Endothelial cell (in vitro differentiated cells): ENCODE measurements around the gene NPHS1. TPM values are rescaled to one million over a fixed set of nuclear protein-coding genes. Genes with fewer than 3 reads are reported as not detected.
"Not testable (repeated sequence)": the region's sequence is repeated elsewhere in the genome, so short reads cannot be mapped to it uniquely, and the experiment has no call there.

ENCODE experiments used
- DNase-seq: peaks from one replicate; pipeline ENCODE4 v3.0.0; 2021; ENCODE audit warnings: low spot score
- H3K27ac Mint-ChIP-seq: one replicate; pipeline ENCODE4 v1.8.0; 2021; ENCODE audit warnings: mixed read lengths, inconsistent platforms; ENCODE audit not compliant: unreplicated experiment
- H3K27me3 Mint-ChIP-seq: one replicate; pipeline ENCODE4 v1.8.0; 2021; ENCODE audit warnings: mild to moderate bottlenecking, moderate library complexity, mixed read lengths, inconsistent platforms; ENCODE audit not compliant: unreplicated experiment
- H3K36me3 Mint-ChIP-seq: one replicate; pipeline ENCODE4 v1.8.0; 2021; ENCODE audit warnings: mild to moderate bottlenecking, low read depth, mixed read lengths, inconsistent platforms; ENCODE audit not compliant: unreplicated experiment
- H3K4me1 Mint-ChIP-seq: one replicate; pipeline ENCODE4 v1.8.0; 2021; ENCODE audit warnings: mild to moderate bottlenecking, mixed read lengths, inconsistent platforms; ENCODE audit not compliant: unreplicated experiment
- H3K4me3 Mint-ChIP-seq: one replicate; pipeline ENCODE4 v1.8.0; 2021; ENCODE audit warnings: mild to moderate bottlenecking, mixed read lengths, inconsistent platforms; ENCODE audit not compliant: unreplicated experiment
- H3K9me3 Mint-ChIP-seq: one replicate; pipeline ENCODE4 v1.8.0; 2021; ENCODE audit warnings: mixed read lengths, inconsistent platforms; ENCODE audit not compliant: unreplicated experiment
- CTCF ChIP-seq: fragments of 200-600 bp; sonication (generic); IDR thresholded peaks from one replicate; pipeline ENCODE4 v1.5.0; 2021; ENCODE audit warnings: antibody characterized with exemption; ENCODE audit not compliant: unreplicated experiment
- total RNA-seq: library from RNA; stranded (reverse); fragmentation: NEBNext Ultra II Directional; extraction: Animal tissue kit (Norgen Biotek cat#: 25700); gene quantifications from one replicate; pipeline ENCODE4 v1.2.1, GENCODE V29; 2021; ENCODE audit not compliant: unreplicated experiment

The NPHS1 gene
- total RNA-seq, 1 donor from 2014 or later: not detected

- H3K9me3 Mint-ChIP-seq: no peaks in the 10 kb centered on the region
- peaks cover 14% of the 10 kb centered on the region for H3K27me3 Mint-ChIP-seq
- DNase-seq: no peak
- H3K4me1 Mint-ChIP-seq: no peaks in the 10 kb centered on the region
- H3K4me3 Mint-ChIP-seq: peak overlapping the region; percentile 63
- no peak overlapping the region for H3K27ac Mint-ChIP-seq
- no peak for TF ChIP-seq CTCF
- H3K36me3 Mint-ChIP-seq: peaks cover 4% of the 10 kb centered on the region
These were observed 55.4 kb downstream of the NPHS1 start for GRCh38 chr19:35796645-35797542.

- not testable (repeated sequence) for H3K36me3 Mint-ChIP-seq, H3K4me1 Mint-ChIP-seq, DNase-seq, H3K4me3 Mint-ChIP-seq, H3K9me3 Mint-ChIP-seq, H3K27ac Mint-ChIP-seq
- H3K27me3 Mint-ChIP-seq: peaks cover 14% of the 10 kb centered on the region
These were observed 56.7 kb downstream of the NPHS1 start for GRCh38 chr19:35795564-35795963.

- Mint-ChIP-seq H3K4me1 (no peaks in the 10 kb centered on the region), H3K27ac (no peak overlapping the region), H3K9me3 (no peaks in the 10 kb centered on the region), H3K4me3 (no peak overlapping the region), H3K36me3 (no peaks in the 10 kb centered on the region), H3K27me3 (peaks cover 14% of the 10 kb centered on the region)
- no peak for DNase-seq
- no peak for TF ChIP-seq CTCF
These were observed 58.7 kb downstream of the NPHS1 start for GRCh38 chr19:35793381-35794165.

- no peaks in the 10 kb centered on the region for H3K9me3 Mint-ChIP-seq
- TF ChIP-seq CTCF: no peak
- H3K4me1 Mint-ChIP-seq: no peaks in the 10 kb centered on the region
- no peak for DNase-seq
- H3K27me3 Mint-ChIP-seq: peaks cover 11% of the 10 kb centered on the region
- no peak overlapping the region for H3K4me3 Mint-ChIP-seq
- H3K36me3 Mint-ChIP-seq: no peaks in the 10 kb centered on the region
- no peak overlapping the region for H3K27ac Mint-ChIP-seq
These were observed 59.4 kb downstream of the NPHS1 start for GRCh38 chr19:35792888-35793287.

- Mint-ChIP-seq H3K36me3 (no peaks in the 10 kb centered on the region), H3K4me3 (no peak overlapping the region), H3K27me3 (peaks cover 11% of the 10 kb centered on the region), H3K9me3 (no peaks in the 10 kb centered on the region), H3K4me1 (no peaks in the 10 kb centered on the region), H3K27ac (no peak overlapping the region)
- TF ChIP-seq CTCF: no peak
- no peak for DNase-seq
These were observed 60.0 kb downstream of the NPHS1 start for GRCh38 chr19:35792312-35792711.
